Loucy (cell line): ENCODE data around the gene TMEM238.

Experiments used
- H2AFZ ChIP-seq: fragments of 200-600 bp; sonication (generic); 2 replicates; pipeline ENCODE4 v1.6.0; 2016; ENCODE audit warnings: antibody characterized with exemption, mild to moderate bottlenecking, low read length, moderate library complexity
- H3F3A ChIP-seq: fragments of 200-600 bp; 2 replicates; pipeline ENCODE4 v1.6.0; 2016; ENCODE audit warnings: antibody characterized with exemption, low read depth, mild to moderate bottlenecking
- H3K27me3 ChIP-seq: fragments of 200-600 bp; sonication (generic); 2 replicates; pipeline ENCODE4 v1.6.1; 2014; ENCODE audit warnings: low read length, mild to moderate bottlenecking; ENCODE audit not compliant: insufficient read depth, poor library complexity, severe bottlenecking
- H3K36me3 ChIP-seq: fragments of 200-600 bp; sonication (generic); 2 replicates; pipeline ENCODE4 v1.6.1; 2016; ENCODE audit warnings: low read length; ENCODE audit not compliant: insufficient read depth
- H3K4me1 ChIP-seq: fragments of 200-600 bp; sonication (generic); 2 replicates; pipeline ENCODE4 v1.5.1; 2014; ENCODE audit warnings: low read length, mild to moderate bottlenecking; ENCODE audit not compliant: insufficient read depth, poor library complexity, severe bottlenecking
- H3K4me2 ChIP-seq: fragments of 200-600 bp; sonication (generic); 2 replicates; pipeline ENCODE4 v1.6.0; 2014; ENCODE audit warnings: antibody characterized with exemption, low read length, low read depth, mild to moderate bottlenecking; ENCODE audit not compliant: poor library complexity, severe bottlenecking
- H3K4me3 ChIP-seq: fragments of 200-600 bp; sonication (generic); 2 replicates; pipeline ENCODE4 v1.5.1; 2014; ENCODE audit warnings: low read length, mild to moderate bottlenecking, mixed read lengths; ENCODE audit not compliant: poor library complexity, severe bottlenecking
- H3K79me2 ChIP-seq: fragments of 200-600 bp; sonication (generic); 2 replicates; pipeline ENCODE4 v1.6.1; 2014; ENCODE audit warnings: low read length; ENCODE audit not compliant: insufficient read depth
- H3K9ac ChIP-seq: fragments of 200-600 bp; sonication (generic); 2 replicates; pipeline ENCODE4 v1.6.0; 2014; ENCODE audit warnings: mild to moderate bottlenecking, low read depth, low read length, moderate library complexity; ENCODE audit not compliant: poor library complexity, severe bottlenecking
- H3K9me2 ChIP-seq: fragments of 200-600 bp; sonication (generic); replicated peaks from 2 replicates; pipeline ENCODE4 v1.6.1; 2016; ENCODE audit warnings: low read depth, low read length, mixed read lengths
- H3K9me3 ChIP-seq: fragments of 200-600 bp; sonication (generic); 2 replicates; pipeline ENCODE4 v1.6.1; 2014; ENCODE audit warnings: mild to moderate bottlenecking, antibody characterized with exemption, low read length, low read depth; ENCODE audit not compliant: insufficient read depth
- H4K20me1 ChIP-seq: fragments of 200-600 bp; sonication (generic); 2 replicates; pipeline ENCODE4 v1.6.0; 2014; ENCODE audit warnings: antibody characterized with exemption, low read length, mild to moderate bottlenecking; ENCODE audit not compliant: insufficient read depth, poor library complexity, severe bottlenecking
- EZH2phosphoT487 ChIP-seq: fragments of 200-600 bp; IDR thresholded peaks from 2 replicates; pipeline ENCODE4 v1.6.1; 2018; ENCODE audit warnings: antibody characterized with exemption, mild to moderate bottlenecking, moderate library complexity, borderline replicate concordance
- TF ChIP-seq, protein P1 (sequence below): fragments of 200-600 bp; sonication (generic); conservative IDR thresholded peaks from 2 replicates; pipeline ENCODE4 v1.5.1; 2014; ENCODE audit warnings: mild to moderate bottlenecking, antibody characterized with exemption, low read length

The TMEM238 gene

GRCh38 chr19:55354698-55355212 lies 29.3 kb downstream of the TMEM238 start, which contains the start of gene COX6B2:
TSS of gene COX6B2 (minus strand) at chr19:55354719. CDS start at chr19:55354521, 198 bp downstream.
- TF ChIP-seq EZH2phosphoT487: no peak
- no peak within 1 kb of the TSS for H3K4me2 ChIP-seq
- H3K4me3 ChIP-seq: no peak within 1 kb of the TSS
- H3K27me3 ChIP-seq: no peaks in the 10 kb centered on the region
- no peaks in the 10 kb centered on the region for H3F3A ChIP-seq
- H3K79me2 ChIP-seq: no peaks in the 10 kb centered on the region
- no peak within 1 kb of the TSS for H3K9ac ChIP-seq
- H3K4me1 ChIP-seq: no peaks in the 10 kb centered on the region
- no peaks in the 10 kb centered on the region for H3K36me3 ChIP-seq
- no peaks in the 10 kb centered on the region for H3K9me3 ChIP-seq
- H2AFZ ChIP-seq: no peak within 1 kb of the TSS
- no peaks in the 10 kb centered on the region for H3K9me2 ChIP-seq
- H4K20me1 ChIP-seq: no peaks in the 10 kb centered on the region

GRCh38 chr19:55353803-55354697 lies 30.0 kb downstream of the TMEM238 start:
- H3K9ac ChIP-seq: no peak overlapping the region
- H3K9me3 ChIP-seq: no peaks in the 10 kb centered on the region
- H3K27me3 ChIP-seq: no peaks in the 10 kb centered on the region
- no peak overlapping the region for H2AFZ ChIP-seq
- no peaks in the 10 kb centered on the region for H3K9me2 ChIP-seq
- no peak overlapping the region for H3K4me2 ChIP-seq
- no peak overlapping the region for H3K4me3 ChIP-seq
- H3K4me1 ChIP-seq: no peaks in the 10 kb centered on the region
- no peaks in the 10 kb centered on the region for H3K36me3 ChIP-seq
- TF ChIP-seq, protein P1, sequence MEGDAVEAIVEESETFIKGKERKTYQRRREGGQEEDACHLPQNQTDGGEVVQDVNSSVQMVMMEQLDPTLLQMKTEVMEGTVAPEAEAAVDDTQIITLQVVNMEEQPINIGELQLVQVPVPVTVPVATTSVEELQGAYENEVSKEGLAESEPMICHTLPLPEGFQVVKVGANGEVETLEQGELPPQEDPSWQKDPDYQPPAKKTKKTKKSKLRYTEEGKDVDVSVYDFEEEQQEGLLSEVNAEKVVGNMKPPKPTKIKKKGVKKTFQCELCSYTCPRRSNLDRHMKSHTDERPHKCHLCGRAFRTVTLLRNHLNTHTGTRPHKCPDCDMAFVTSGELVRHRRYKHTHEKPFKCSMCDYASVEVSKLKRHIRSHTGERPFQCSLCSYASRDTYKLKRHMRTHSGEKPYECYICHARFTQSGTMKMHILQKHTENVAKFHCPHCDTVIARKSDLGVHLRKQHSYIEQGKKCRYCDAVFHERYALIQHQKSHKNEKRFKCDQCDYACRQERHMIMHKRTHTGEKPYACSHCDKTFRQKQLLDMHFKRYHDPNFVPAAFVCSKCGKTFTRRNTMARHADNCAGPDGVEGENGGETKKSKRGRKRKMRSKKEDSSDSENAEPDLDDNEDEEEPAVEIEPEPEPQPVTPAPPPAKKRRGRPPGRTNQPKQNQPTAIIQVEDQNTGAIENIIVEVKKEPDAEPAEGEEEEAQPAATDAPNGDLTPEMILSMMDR: no peak
- TF ChIP-seq EZH2phosphoT487: no peak
- no peaks in the 10 kb centered on the region for H3F3A ChIP-seq
- no peaks in the 10 kb centered on the region for H4K20me1 ChIP-seq
- no peaks in the 10 kb centered on the region for H3K79me2 ChIP-seq

- no peak overlapping the region for H3K4me3 ChIP-seq
- H3K27me3 ChIP-seq: no peaks in the 10 kb centered on the region
- no peaks in the 10 kb centered on the region for H3K36me3 ChIP-seq
- TF ChIP-seq EZH2phosphoT487: no peak
- TF ChIP-seq, protein P1: no peak
- no peaks in the 10 kb centered on the region for H3K9me3 ChIP-seq
- no peak overlapping the region for H2AFZ ChIP-seq
- H3K4me2 ChIP-seq: no peak overlapping the region
- no peaks in the 10 kb centered on the region for H4K20me1 ChIP-seq
- no peaks in the 10 kb centered on the region for H3F3A ChIP-seq
- H3K4me1 ChIP-seq: no peaks in the 10 kb centered on the region
- no peaks in the 10 kb centered on the region for H3K79me2 ChIP-seq
- H3K9ac ChIP-seq: no peak overlapping the region
- no peaks in the 10 kb centered on the region for H3K9me2 ChIP-seq
Measured at GRCh38 chr19:55353356-55353802, 30.7 kb downstream of the TMEM238 start.
